GM12875 (cell line): ENCODE measurements around the gene CDH4.

Experiments used
- H3K4me3 ChIP-seq: one replicate; pipeline ENCODE4 v1.5.1; 2011; ENCODE audit warnings: low read depth, low read length, control low read depth
- CTCF ChIP-seq: IDR thresholded peaks from 2 replicates; pipeline ENCODE4 v1.5.1; 2011; ENCODE audit warnings: low read depth, mild to moderate bottlenecking, control low read depth, inconsistent platforms, low read length, moderate library complexity, borderline replicate concordance; ENCODE audit not compliant: insufficient read depth

The CDH4 gene

GRCh38 chr20:61521687-61522420, 269.8 kb downstream of the CDH4 start:
- no peak for TF ChIP-seq CTCF
- no peak overlapping the region for H3K4me3 ChIP-seq

GRCh38 chr20:61522498-61523090, 270.5 kb downstream of the CDH4 start:
- no peak overlapping the region for H3K4me3 ChIP-seq
- TF ChIP-seq CTCF = no peak

DNA sequence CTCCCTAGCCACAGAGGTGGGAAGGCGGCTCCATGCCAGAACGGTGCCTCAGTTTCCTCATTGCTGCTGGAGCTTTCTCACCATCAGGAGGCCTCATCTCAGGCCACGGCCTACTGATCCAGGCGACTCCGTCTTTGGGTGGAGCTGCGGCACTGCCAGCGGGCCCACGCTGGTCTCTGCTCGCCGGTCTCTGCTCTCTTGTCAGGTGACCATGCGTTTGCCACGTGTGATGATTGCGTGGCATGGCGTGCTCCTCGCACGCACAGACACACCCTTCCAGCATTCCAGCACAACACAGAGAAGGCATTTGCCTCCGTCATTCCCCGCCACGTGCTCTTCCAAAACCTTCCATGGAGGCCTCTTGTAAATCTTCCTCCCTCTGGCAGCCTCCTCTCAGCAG, 271.1 kb downstream of the CDH4 start:
- no peak for TF ChIP-seq CTCF
- no peak overlapping the region for H3K4me3 ChIP-seq

DNA sequence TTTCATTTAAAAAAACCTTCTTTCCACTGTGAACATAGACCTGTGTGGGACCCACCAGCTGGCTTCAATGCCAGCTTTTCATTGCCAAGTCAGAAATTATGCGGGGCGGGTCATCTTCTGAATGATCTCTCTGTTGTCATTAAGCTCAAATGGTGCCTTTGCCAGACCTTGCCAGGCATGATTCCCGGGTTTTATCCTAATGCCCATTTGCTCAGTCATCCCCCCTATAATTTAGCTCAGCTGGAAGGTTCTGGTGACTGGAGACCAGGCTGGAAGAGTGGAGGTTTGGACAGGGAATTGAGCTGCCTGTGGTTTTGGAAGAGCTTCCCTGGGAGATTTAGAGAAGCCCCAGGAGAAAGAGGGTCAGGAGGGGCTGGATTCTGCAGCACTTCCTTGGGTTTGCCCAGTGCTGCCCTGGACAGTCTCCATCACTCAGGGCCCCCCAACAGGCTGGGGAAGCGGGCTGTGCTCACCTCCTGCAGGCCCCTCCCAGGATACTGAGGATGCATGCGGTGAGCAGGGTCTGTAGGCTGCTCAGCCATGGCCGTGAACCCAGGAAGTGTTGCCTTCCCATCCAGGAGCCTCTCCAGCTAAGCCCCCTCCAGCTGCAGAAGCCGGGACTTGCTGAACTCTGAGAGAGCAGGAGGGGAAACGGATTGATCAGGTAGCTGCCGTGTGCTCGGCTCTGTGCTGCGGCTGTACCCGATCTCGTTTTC, 273.0 kb downstream of the CDH4 start:
- no peak overlapping the region for H3K4me3 ChIP-seq

GRCh38 chr20:61525781-61526431, 273.8 kb downstream of the CDH4 start:
- no peak overlapping the region for H3K4me3 ChIP-seq
- TF ChIP-seq CTCF = no peak

More for the DNA sequence above, 273.0 kb downstream of the CDH4 start:
- TF ChIP-seq CTCF = no peak

- TF ChIP-seq CTCF = no peak
- H3K4me3 ChIP-seq = no peak overlapping the region
These were observed 274.8 kb downstream of the CDH4 start for GRCh38 chr20:61526907-61527306.
